Activated CD8-positive, alpha-beta memory T cell treated with anti-CD3 and anti-CD28 coated beads for 36 hours (primary cell): ENCODE results near the gene LIPC. TPM values are rescaled to one million over a fixed set of nuclear protein-coding genes. Genes with fewer than 3 reads are reported as not detected.

Experiments
- CTCF ChIA-PET: fragments of 350-600 bp; sonication (Branson Sonifier 250); formaldehyde crosslinking; loops from one replicate; lab custom pipeline; 2021; ENCODE audit warnings: antibody characterized with exemption; lab: Charles Lee
- POLR2A ChIA-PET: fragments of 350-600 bp; sonication (Branson Sonifier 250); formaldehyde crosslinking; loops from one replicate; lab custom pipeline; 2021; ENCODE audit warnings: antibody characterized with exemption; lab: Charles Lee
- total RNA-seq, 2 experiments: library from RNA; stranded (reverse); gene quantifications; one replicate each; pipeline ENCODE4 v1.2.3, GENCODE V29; 2021

Gene LIPC
- total RNA-seq, 2 experiments from 2014 or later = 1.0 to 1.1 TPM

GRCh38 chr15:58551764-58552504 lies 120.1 kb downstream of the LIPC start:
- POLR2A ChIA-PET = no interaction called here
- CTCF ChIA-PET = no interaction called here

GRCh38 chr15:58552505-58553364 lies 120.9 kb downstream of the LIPC start:
- POLR2A ChIA-PET = no interaction called here
- CTCF ChIA-PET = no interaction called here

DNA sequence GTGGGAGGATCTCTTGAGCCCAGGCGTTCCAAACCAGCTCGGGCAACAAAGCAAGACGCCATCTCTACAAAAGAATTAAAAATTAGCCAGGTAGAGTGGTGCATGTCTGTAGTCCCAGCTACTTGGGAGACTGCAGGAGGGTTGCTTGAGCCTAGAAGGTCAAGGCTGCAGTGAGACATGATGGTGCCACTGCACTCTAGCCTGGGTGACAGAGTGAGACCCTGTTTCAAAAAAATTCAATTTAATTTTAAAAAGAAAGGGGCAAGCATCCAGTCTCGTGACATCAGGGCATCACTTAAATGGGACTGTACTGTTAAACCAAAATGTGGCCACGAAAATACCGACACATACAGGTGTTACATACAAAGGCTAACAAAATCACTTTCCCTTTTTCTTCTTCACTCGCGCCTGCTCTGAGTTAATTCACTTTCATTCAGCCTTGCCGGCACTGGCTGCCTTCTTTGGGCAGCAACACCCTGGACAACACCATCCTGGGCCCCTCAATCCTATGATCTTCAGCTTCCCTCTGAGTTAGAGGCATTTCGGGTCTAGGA lies 121.7 kb downstream of the LIPC start:
- ChIA-PET CTCF (no interaction called here), POLR2A (no interaction called here)

DNA sequence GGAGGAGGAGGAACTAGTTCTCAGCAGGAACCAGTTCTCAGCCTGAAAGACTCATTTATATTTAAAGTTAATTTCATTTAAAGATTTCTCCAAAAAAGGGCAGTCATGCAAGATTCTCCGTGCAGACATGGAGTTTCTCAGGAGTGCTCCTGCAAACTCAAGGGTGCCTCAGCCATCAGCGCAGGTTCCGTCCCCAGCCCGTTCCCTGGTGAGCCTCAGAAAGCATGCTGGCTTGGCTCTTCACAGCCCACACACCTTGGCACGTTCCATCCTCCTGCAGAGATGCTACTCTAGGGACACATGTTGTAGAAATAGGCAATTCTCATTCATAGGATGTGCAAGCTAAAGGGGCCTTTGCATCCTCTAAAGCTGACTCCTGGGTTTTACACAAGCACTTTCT lies 123.0 kb downstream of the LIPC start:
- ChIA-PET POLR2A (no interaction called here), CTCF (no interaction called here)

DNA sequence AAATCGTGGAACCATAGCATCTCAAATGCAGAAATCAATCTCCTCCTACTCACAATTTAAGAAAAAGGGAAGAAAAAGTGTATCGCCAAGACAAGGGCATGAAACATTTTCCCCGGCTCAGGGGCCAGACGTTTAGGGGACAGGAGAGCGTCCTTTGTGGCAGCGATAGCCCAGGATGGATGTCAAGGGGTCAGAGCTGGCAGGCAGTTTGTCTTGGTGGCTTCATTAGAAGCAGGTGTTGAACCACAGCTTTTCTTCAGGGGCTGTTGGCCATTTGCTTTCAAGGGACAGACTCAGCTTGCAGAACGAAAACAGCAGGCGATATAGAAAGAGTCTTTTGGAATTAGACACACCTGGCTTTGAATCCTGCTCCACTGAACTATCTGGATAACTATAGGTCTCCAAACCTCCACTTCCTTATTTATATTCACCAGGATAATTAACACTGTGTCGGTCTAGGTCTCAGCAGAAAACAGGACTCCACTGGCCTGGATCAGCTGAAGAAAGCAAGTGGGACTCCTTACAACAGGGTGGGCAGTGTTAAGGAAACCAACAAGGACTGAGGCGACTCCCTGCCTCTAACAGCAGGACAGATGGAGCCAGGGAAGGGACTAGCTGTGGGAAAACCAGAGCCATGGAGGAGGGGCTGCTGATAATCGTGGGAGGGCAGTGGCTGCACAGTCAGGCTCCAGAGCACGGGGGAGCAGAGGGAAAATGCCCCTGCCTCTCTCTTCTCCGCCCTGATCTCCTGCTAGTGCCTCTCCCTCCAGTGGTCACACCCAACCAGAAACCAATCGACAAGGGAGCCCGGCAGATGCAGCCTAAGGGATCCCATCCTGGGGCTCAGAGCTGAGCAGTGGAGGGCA lies 123.6 kb downstream of the LIPC start:
- POLR2A ChIA-PET = interaction anchor here (0.6 kb wide), 1 partner anchor 238 kb away, joined by 6 read pairs; no protein-coding TSS in a partner anchor
- CTCF ChIA-PET = no interaction called here

DNA sequence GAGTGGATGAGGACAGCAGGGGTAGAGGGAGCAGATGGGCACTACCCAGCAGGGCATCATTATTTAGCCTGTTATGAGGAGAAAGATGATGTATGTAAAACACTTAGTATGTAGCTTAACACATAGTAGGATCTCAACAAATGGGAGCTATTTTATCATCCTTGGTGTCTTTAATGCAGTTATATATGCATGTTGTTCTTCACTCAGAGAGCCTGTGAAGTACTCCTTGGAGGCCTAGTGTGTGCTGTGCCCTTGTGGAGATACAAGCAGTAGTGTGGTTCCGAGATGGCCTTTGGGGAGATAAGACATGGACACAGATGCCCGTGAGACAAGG lies 124.2 kb downstream of the LIPC start:
- ChIA-PET CTCF (no interaction called here), POLR2A (interaction anchor here (0.6 kb wide), 1 partner anchor 238 kb away, joined by 6 read pairs; no protein-coding TSS in a partner anchor)

GRCh38 chr15:58556541-58556940 lies 124.8 kb downstream of the LIPC start:
- ChIA-PET POLR2A (no interaction called here), CTCF (interaction anchor here (0.7 kb wide), 1 partner anchor 266 kb away, joined by 4 read pairs; no protein-coding TSS in a partner anchor)

DNA sequence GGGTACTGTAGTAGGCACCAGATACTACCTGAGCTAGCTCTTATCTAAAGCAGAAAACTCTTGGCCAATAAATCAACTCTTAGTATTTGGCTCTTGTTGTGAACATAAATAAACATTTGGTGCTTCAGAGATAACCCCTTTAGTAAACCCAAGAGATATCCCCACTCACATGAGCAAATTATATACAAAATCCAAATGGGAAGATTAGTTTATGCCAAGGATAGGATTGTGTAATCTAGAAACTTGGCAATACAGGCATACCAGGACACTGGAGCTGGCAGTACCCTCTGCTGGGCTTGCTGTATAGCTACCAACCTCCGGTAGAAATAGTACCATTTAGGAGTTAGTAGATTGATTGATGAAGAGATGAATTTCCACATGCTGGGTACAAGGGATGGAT lies 127.0 kb downstream of the LIPC start:
- POLR2A ChIA-PET = no interaction called here
- CTCF ChIA-PET = no interaction called here

DNA sequence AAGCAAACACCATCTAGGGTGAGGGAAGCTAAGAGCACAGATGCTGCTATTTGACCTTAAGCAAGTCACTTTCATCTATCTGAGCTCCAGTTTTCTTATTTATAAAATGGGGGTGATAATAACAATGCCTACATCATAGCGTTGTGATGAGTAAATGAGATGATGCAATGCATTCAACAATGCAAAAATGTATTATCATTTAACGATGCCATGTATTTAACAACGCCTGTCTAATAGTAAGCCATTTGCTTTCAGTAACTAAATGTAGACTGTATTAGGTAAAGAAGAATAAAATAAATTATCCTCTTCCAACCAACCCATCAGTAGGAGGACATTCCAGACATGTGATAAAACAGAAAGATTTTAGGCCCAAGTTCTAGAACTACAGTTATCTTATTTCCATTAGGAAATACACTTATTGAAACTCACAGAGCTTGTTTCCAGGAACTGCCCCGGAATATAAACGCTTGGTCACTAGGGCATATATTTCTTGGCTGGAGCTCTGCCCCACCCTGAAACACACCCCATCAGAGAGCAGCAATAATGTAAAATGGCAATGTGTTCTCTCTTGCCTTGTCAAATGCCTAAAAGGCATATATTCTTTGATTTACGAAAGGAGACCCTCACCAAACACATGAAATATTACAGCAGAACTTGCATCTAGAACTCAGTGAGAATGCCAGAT lies 128.3 kb downstream of the LIPC start:
- ChIA-PET POLR2A (no interaction called here), CTCF (interaction anchor here (0.6 kb wide), 1 partner anchor 94 kb away, joined by 3 read pairs; no protein-coding TSS in a partner anchor)

GRCh38 chr15:58561321-58561720 lies 129.5 kb downstream of the LIPC start:
- POLR2A ChIA-PET = no interaction called here

GRCh38 chr15:58562135-58562534 lies 130.3 kb downstream of the LIPC start:
- ChIA-PET POLR2A (no interaction called here), CTCF (no interaction called here)

More at GRCh38 chr15:58561321-58561720, 129.5 kb downstream of the LIPC start:
- CTCF ChIA-PET = no interaction called here

- ChIA-PET POLR2A (no interaction called here), CTCF (no interaction called here)
Measured at GRCh38 chr15:58564981-58565380, 133.2 kb downstream of the LIPC start.

DNA sequence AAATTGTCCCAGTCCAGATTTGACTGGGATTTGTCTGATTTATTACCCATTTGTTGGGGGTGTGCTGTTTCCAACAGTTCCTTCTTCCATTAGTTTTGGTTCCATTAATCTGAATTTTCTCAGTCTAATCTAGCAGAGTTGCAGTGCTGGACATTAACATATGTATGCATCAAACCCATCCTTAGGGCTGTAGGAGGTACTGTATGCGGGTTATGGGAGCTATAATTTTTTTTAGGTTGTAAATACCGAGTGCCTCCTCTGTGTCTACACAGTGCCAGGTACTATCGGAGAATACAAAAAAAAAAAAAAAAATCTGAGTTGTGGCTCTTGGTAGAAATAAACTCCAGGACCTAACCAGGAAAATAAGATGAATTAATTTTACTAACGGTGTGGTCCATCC lies 133.8 kb downstream of the LIPC start:
- ChIA-PET CTCF (interaction anchor here (0.7 kb wide), 1 partner anchor 143 kb away, joined by 4 read pairs; no protein-coding TSS in a partner anchor), POLR2A (no interaction called here)

GRCh38 chr15:58566029-58566428 lies 134.2 kb downstream of the LIPC start:
- POLR2A ChIA-PET = no interaction called here
- CTCF ChIA-PET = interaction anchor here (0.7 kb wide), 1 partner anchor 143 kb away, joined by 4 read pairs; no protein-coding TSS in a partner anchor

GRCh38 chr15:58568157-58568571 lies 136.4 kb downstream of the LIPC start:
- ChIA-PET POLR2A (no interaction called here), CTCF (no interaction called here)

- POLR2A ChIA-PET = no interaction called here
- CTCF ChIA-PET = no interaction called here
Measured at GRCh38 chr15:58569455-58569854, 137.7 kb downstream of the LIPC start.

DNA sequence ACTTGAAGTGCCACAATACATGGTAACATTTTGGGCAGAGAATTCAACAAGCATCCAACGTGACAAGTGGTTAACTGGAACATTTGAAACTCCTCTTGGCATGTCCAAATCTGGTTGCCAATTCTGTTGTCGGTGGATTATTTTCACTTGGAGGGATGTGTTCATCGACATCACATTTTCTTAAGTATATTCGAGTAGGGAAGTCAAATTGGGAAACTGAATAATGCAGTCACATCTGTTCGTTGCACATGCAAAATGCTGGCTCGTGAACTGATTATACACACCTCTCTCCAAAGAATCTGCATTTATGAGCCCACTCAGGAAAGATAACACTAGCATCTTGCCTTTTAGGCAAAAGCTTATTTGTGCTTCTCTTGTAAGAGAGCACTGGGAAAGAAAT lies 139.7 kb downstream of the LIPC start:
- ChIA-PET POLR2A (no interaction called here), CTCF (no interaction called here)

GRCh38 chr15:58572521-58572920 lies 140.7 kb downstream of the LIPC start:
- POLR2A ChIA-PET = no interaction called here
- CTCF ChIA-PET = no interaction called here

- ChIA-PET CTCF (interaction anchor here (0.7 kb wide), 2 partner anchors 153 to 1224 kb away, joined by 3 to 4 read pairs; no protein-coding TSS in a partner anchor), POLR2A (no interaction called here)
Measured at GRCh38 chr15:58573270-58573669, 141.5 kb downstream of the LIPC start.
